Measurements from ENCODE around the gene EPHA8. TPM values are rescaled to one million over a fixed set of nuclear protein-coding genes. Genes with fewer than 3 reads are reported as not detected.

The EPHA8 gene
- total and polyA plus RNA-seq, 2 of the 13 experiments (the other 11 are each of a cell fraction or from before 2014, with no cell fraction given): not detected

DNA sequence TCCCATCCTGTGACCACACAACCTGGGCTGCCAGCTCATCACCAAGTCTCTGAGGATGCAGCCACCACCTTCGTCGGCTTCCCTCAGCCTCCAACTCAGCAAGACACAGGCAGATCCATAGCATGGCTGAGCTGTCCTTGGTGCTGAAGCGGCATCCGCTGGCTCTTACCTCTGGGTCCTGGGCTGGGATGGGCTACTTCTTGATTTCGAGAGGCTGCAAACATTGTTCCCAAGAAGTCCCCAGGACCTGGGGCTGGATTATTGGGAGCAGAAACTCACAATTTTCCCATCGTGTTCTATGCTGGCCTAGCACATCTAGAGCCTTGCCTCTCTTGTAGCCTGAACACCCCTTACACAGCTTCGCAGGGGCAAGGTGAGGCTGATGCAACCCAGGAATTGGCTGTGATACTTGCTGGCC lies 48.2 kb downstream of the EPHA8 start (continued):
- TF ChIP-seq AHDC1 (CRISPR knock-in tag; IDR thresholded peaks at IDR 0.05; ENCODE audit: borderline replicate concordance) (no peak), ZNF598 (CRISPR knock-in tag; IDR thresholded peaks at IDR 0.05; ENCODE audit: borderline replicate concordance) (no peak), MAFG (CRISPR knock-in tag; IDR thresholded peaks at IDR 0.05) (no peak), PHF20 (CRISPR knock-in tag; IDR thresholded peaks at IDR 0.05) (no peak), SIX4 (CRISPR knock-in tag; IDR thresholded peaks at IDR 0.05) (peak; percentile 51; the same call in 1 of the 2 replicates), ZNF562 (CRISPR knock-in tag; IDR thresholded peaks at IDR 0.05; ENCODE audit: borderline replicate concordance) (no peak), CHD2 (IDR thresholded peaks at IDR 0.05; ENCODE audit: low read depth, low read length) (no peak), SNAPC2 (CRISPR knock-in tag; IDR thresholded peaks at IDR 0.05) (no peak), RARA (CRISPR knock-in tag; IDR thresholded peaks at IDR 0.05) (peak; percentile 51), HMGXB4 (CRISPR knock-in tag; IDR thresholded peaks at IDR 0.05; ENCODE audit: borderline replicate concordance in 1 of 2, low read depth in 1 of 2) (no peak), FOSL1 (CRISPR knock-in tag; IDR thresholded peaks at IDR 0.05; ENCODE audit: borderline replicate concordance) (no peak), IRX3 (CRISPR knock-in tag; IDR thresholded peaks at IDR 0.05; ENCODE audit: borderline replicate concordance, low read depth) (no peak), HNRNPH1 (optimal IDR thresholded peaks at IDR 0.05; ENCODE audit: low read depth, low read length) (no peak), BRD4 (CRISPR knock-in tag; IDR thresholded peaks at IDR 0.05) (no peak), NCOA5 (CRISPR knock-in tag; IDR thresholded peaks at IDR 0.05) (no peak), ZMYM4 (CRISPR knock-in tag; IDR thresholded peaks at IDR 0.05) (no peak), PBX2 (CRISPR knock-in tag; IDR thresholded peaks at IDR 0.05) (no peak), ARNT2 (CRISPR knock-in tag; IDR thresholded peaks at IDR 0.05; ENCODE audit: low read depth) (no peak), FOSL2 (CRISPR knock-in tag; IDR thresholded peaks at IDR 0.05) (peak; percentile 41; the same call in 1 of the 2 replicates), RBM22 (optimal IDR thresholded peaks at IDR 0.05; ENCODE audit: low read length) (no peak), ZBTB49 (CRISPR knock-in tag; IDR thresholded peaks at IDR 0.05; ENCODE audit: borderline replicate concordance) (0 out of 2 replicates have a peak, but pooled peaks have one; percentile 72)
